Ovary (tissue), 3 donors: ENCODE results near the gene GPC4.

Experiments used
- EP300 ChIP-seq: sonication (generic); formaldehyde crosslinking; IDR thresholded peaks from one replicate; pipeline ENCODE4 v1.6.1; 2017; ENCODE audit warnings: antibody characterized with exemption
- POLR2A ChIP-seq: fragments of 450-650 bp; IDR thresholded peaks from one replicate; pipeline ENCODE4 v1.6.1; 2017; ENCODE audit warnings: antibody characterized with exemption, mild to moderate bottlenecking, moderate library complexity
- TF ChIP-seq, protein P1 (sequence below), 3 donors: fragments of 450-650 bp in 2 of 3; fragments of 200-600 bp in 1 of 3; IDR thresholded peaks; one replicate each; pipeline versions ENCODE4 v1.5.1 to v1.8.0; 2016 to 2022; ENCODE audit warnings: antibody characterized with exemption in 3 of 3, mild to moderate bottlenecking in 1 of 3
- donor health status: DM: no; HTN: no; CAD: no.

DNA sequence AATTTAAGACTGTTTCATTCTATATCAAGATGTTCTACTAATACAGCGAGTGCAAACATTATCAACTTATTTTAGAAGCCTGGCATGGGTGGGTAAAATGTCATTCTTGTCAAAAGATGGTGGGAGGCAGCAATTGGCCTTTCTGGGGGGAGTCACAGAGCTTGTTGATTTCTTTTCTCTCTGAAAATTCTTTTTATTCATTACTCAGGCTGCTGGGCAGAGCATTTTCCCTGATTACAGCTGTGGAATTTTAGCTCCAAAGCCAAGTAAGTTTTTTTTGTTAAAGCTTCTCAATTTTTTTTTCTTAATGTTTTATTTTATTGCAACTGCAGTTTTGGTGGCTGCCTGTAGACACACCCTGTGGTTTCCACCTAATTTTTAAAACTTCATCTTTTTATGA, 50.4 kb downstream of the GPC4 start:
- TF ChIP-seq POLR2A (no peak), EP300 (no peak)
- TF ChIP-seq, protein P1, sequence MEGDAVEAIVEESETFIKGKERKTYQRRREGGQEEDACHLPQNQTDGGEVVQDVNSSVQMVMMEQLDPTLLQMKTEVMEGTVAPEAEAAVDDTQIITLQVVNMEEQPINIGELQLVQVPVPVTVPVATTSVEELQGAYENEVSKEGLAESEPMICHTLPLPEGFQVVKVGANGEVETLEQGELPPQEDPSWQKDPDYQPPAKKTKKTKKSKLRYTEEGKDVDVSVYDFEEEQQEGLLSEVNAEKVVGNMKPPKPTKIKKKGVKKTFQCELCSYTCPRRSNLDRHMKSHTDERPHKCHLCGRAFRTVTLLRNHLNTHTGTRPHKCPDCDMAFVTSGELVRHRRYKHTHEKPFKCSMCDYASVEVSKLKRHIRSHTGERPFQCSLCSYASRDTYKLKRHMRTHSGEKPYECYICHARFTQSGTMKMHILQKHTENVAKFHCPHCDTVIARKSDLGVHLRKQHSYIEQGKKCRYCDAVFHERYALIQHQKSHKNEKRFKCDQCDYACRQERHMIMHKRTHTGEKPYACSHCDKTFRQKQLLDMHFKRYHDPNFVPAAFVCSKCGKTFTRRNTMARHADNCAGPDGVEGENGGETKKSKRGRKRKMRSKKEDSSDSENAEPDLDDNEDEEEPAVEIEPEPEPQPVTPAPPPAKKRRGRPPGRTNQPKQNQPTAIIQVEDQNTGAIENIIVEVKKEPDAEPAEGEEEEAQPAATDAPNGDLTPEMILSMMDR (IDR thresholded peaks at IDR 0.05): no peak
